Fibroblast of upper back skin (primary cell): ENCODE measurements around the gene ACOT7.
"Not testable (repeated sequence)": the region's sequence is repeated elsewhere in the genome, so short reads cannot be mapped to it uniquely, and the experiment has no call there.

ENCODE experiments used
- DNase-seq: peaks from one replicate; pipeline ENCODE4 v3.0.0-alpha.2; 2013

Gene ACOT7

DNA sequence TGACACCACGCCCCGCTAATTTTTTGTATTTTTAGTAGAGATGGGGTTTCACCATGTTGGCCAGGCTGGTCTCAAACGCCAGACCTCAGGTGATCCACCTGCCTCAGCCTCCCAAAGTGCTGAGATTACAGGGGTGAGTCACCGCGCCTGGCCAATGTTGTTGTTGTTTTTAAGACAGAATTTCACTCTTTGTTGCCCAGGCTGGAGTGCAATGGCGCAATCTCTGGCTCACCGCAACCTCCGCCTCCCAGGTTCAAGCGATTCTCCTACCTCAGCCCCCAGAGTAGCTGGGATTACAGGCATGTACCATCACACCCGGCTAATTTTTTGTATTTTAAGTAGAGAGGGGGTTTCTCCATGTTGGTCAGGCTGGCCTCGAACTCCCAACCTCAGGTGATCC lies 173.9 kb downstream of the ACOT7 start:
- not testable (repeated sequence) for DNase-seq

DNA sequence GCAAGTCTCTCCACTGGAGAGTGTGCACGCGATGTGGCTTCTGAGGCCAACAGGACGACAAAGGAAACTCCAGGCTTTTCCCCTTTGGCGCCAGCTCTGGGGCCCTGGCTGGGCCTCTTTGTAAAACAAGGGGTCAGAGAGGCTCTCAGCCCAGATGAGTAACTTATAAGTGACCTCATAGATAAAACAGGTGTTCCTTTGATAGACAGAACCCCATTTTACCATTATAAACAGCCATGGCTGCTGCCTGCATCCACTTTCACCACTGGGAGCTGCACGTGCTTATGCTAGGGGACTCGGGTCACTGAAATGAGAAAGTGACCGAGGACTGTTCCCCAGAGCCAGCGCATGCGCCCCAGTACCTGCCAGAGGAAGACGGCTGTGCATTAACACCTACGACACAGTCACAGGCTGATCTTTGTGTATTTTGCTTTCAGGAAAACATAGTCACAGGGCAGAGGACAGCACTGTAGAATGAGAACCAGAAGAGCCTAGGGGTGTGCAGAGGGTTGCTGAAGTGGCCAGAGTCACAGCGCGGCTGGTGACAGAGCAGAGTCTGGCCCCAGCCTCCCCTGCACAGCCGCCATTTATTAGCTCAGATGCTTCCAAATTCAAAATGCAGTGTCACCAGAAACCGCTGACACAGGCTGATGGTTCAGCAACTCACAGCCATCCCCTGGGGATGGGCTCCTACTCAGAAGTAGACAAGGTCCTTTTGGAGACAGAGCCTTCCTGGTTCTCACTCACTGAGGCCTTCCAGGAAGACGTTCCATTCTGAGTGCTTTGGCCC lies 175.0 kb downstream of the ACOT7 start:
- no peak for DNase-seq
